HEK293 (cell line): ENCODE data around the gene BTF3.
A peak's percentile ranks its signal among the peaks of the same experiment; 100 is the strongest.

Experiments
- CTCF ChIA-PET: fragments of 350-600 bp; formaldehyde crosslinking; extraction: SDS; loops from one replicate; lab custom pipeline; 2021; ENCODE audit warnings: antibody characterized with exemption; lab: Yijun Ruan, JAX
- POLR2A ChIA-PET: fragments of 300-600 bp; formaldehyde crosslinking; extraction: SDS; loops from one replicate; lab custom pipeline; 2020; ENCODE audit warnings: antibody characterized with exemption, inconsistent platforms; lab: Yijun Ruan, JAX
- H3K27ac ChIP-seq: fragments of 200-500 bp; sonication (Bioruptor generic); 2 replicates; pipeline ENCODE4 v1.5.1; 2014; ENCODE audit warnings: low read depth, low read length, control low read depth, inconsistent platforms; ENCODE audit errors: extremely low read depth
- H3K36me3 ChIP-seq, 2 experiments: fragments of 200-500 bp in 1 of 2; sonication (Bioruptor generic) in 1 of 2; 1 replicate in 1 of 2; 2 replicates in 1 of 2; pipeline ENCODE4 v1.5.1; 2014 to 2017; ENCODE audit warnings: inconsistent platforms in 2 of 2, low read length in 2 of 2; ENCODE audit not compliant: control insufficient read depth in 2 of 2, insufficient read depth in 1 of 2
- H3K4me1 ChIP-seq: fragments of 200-500 bp; sonication (Bioruptor generic); 2 replicates; pipeline ENCODE4 v1.5.1; 2014; ENCODE audit warnings: mild to moderate bottlenecking, low read length, inconsistent platforms; ENCODE audit not compliant: control insufficient read depth, insufficient read depth
- H3K4me3 ChIP-seq: 2 replicates; pipeline ENCODE4 v1.5.1; 2011; ENCODE audit warnings: low read depth, mild to moderate bottlenecking, control low read depth, low read length, moderate library complexity
- H3K9me3 ChIP-seq: fragments of 200-500 bp; sonication (Bioruptor generic); 2 replicates; pipeline ENCODE4 v1.5.1; 2014; ENCODE audit warnings: low read depth, low read length, inconsistent platforms; ENCODE audit not compliant: control insufficient read depth, insufficient read depth
- IKZF3 ChIP-seq: fragments of 450-650 bp; IDR thresholded peaks from 2 replicates; pipeline ENCODE4 v1.5.0; 2018; ENCODE audit warnings: missing biosample characterization, mild to moderate bottlenecking, missing genetic modification characterization, moderate library complexity
- ZNF114 ChIP-seq: fragments of 450-650 bp; formaldehyde crosslinking; IDR thresholded peaks from 2 replicates; pipeline ENCODE4 v1.5.0; 2017; ENCODE audit warnings: missing biosample characterization, missing genetic modification characterization
- ZNF174 ChIP-seq: fragments of 450-650 bp; formaldehyde crosslinking; IDR thresholded peaks from 2 replicates; pipeline ENCODE4 v1.5.0; 2017; ENCODE audit warnings: missing biosample characterization, mild to moderate bottlenecking, missing genetic modification characterization
- ZNF37A ChIP-seq: fragments of 450-650 bp; IDR thresholded peaks from 2 replicates; pipeline ENCODE4 v1.5.1; 2018; ENCODE audit warnings: missing biosample characterization, missing genetic modification characterization
- ZNF416 ChIP-seq: fragments of 450-650 bp; formaldehyde crosslinking; IDR thresholded peaks from 2 replicates; pipeline ENCODE4 v1.5.1; 2016; ENCODE audit warnings: missing biosample characterization, missing genetic modification characterization
- ZNF433 ChIP-seq: fragments of 450-650 bp; formaldehyde crosslinking; IDR thresholded peaks from 2 replicates; pipeline ENCODE4 v1.5.1; 2016; ENCODE audit warnings: missing biosample characterization, missing genetic modification characterization, low read depth
- ZNF521 ChIP-seq: fragments of 450-650 bp; formaldehyde crosslinking; IDR thresholded peaks from 2 replicates; pipeline ENCODE4 v1.5.1; 2017; ENCODE audit warnings: missing biosample characterization, mild to moderate bottlenecking, missing genetic modification characterization
- ZNF544 ChIP-seq: fragments of 450-650 bp; formaldehyde crosslinking; IDR thresholded peaks from 2 replicates; pipeline ENCODE4 v1.5.0; 2017; ENCODE audit warnings: missing biosample characterization, missing genetic modification characterization
- ZNF626 ChIP-seq: fragments of 450-650 bp; sonication (Bioruptor Pico); formaldehyde crosslinking; IDR thresholded peaks from 2 replicates; pipeline ENCODE4 v1.5.1; 2018; ENCODE audit warnings: missing biosample characterization, missing genetic modification characterization, inconsistent platforms
- ZNF658 ChIP-seq: fragments of 450-650 bp; formaldehyde crosslinking; IDR thresholded peaks from 2 replicates; pipeline ENCODE4; 2016; ENCODE audit warnings: missing biosample characterization, missing genetic modification characterization
- TF ChIP-seq, protein P1 (sequence below): fragments of 450-650 bp; formaldehyde crosslinking; conservative IDR thresholded peaks from 2 replicates; pipeline ENCODE4 v1.5.1; 2016; ENCODE audit warnings: low read depth, missing biosample characterization, missing genetic modification characterization
- TF ChIP-seq, protein P2 (sequence below): IDR thresholded peaks from 2 replicates; pipeline ENCODE4 v1.6.1; 2011; ENCODE audit warnings: mild to moderate bottlenecking, low read depth, low read length, borderline replicate concordance
- TF ChIP-seq, protein P3 (sequence below): fragments of 450-650 bp; formaldehyde crosslinking; IDR thresholded peaks from 2 replicates; pipeline ENCODE4 v1.5.1; 2016; ENCODE audit warnings: missing biosample characterization, missing genetic modification characterization, low read depth
- TF ChIP-seq, protein P4 (sequence below): fragments of 450-650 bp; formaldehyde crosslinking; IDR thresholded peaks from 2 replicates; pipeline ENCODE4 v1.5.1; 2016; ENCODE audit warnings: missing biosample characterization, missing genetic modification characterization
- TF ChIP-seq, protein P5 (sequence below): fragments of 450-650 bp; formaldehyde crosslinking; IDR thresholded peaks from 2 replicates; pipeline ENCODE4 v1.5.1; 2017; ENCODE audit warnings: missing biosample characterization, missing genetic modification characterization
- TF ChIP-seq, protein P6 (sequence below): fragments of 450-650 bp; formaldehyde crosslinking; IDR thresholded peaks from 2 replicates; pipeline ENCODE4 v1.5.1; 2016; ENCODE audit warnings: missing biosample characterization, missing genetic modification characterization, borderline replicate concordance
- TF ChIP-seq, protein P7 (sequence below): fragments of 450-650 bp; formaldehyde crosslinking; IDR thresholded peaks from 2 replicates; pipeline ENCODE4 v1.5.1; 2016; ENCODE audit warnings: missing biosample characterization, missing genetic modification characterization
- TF ChIP-seq, protein P8 (sequence below): sonication (generic); formaldehyde crosslinking; IDR thresholded peaks from 2 replicates; pipeline ENCODE4 v1.8.1; 2022; ENCODE audit warnings: mild to moderate bottlenecking, moderate library complexity, missing genetic modification reagents

The BTF3 gene

DNA sequence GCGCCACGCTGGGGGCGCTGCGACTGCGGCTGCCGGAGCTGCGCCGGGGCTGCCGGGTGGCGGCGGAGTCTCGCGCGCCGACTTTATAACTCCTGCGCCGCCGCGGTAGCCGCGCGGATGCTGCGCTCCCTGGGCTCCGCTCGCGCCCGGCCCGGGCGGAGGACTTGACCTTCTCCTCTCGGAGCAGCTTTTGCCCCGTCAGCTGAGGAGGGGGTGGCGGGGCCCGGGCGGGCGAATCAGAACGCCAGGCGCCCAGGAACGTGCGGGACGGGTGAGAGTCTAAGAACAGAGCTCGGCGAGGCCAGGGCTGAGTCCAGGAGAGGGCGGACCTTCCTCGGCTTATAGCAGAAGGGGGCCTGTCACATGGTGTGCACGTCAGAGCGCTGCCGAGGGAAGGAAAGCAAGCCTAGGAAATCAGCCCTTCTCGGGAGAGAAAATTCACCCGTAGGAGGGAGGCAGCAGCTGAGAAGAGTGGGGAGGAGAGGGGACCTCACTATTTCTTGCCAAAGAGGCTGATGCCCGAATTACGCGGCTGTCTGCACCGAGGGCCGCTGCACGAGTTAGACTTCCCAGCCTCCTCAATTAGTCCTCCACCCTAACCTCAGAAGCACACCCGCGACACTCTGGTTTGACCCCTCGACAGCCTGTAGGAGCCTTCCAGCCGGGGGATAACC lies 49.6 kb upstream of the BTF3 start, which contains the start of gene FOXD1:
Gene FOXD1 (minus strand): TSS at position 315 of the 674 bp plus-strand sequence. CDS start 415 bp downstream, outside the sequence.
- Histone ChIP-seq H3K4me1 (peaks cover 7% of the 10 kb centered on the region), H3K9me3 (no peaks in the 10 kb centered on the region), H3K4me3 (peak within 1 kb of the TSS; percentile 78), H3K27ac (peak within 1 kb of the TSS; percentile 98), H3K36me3 (peaks cover 0 to 11% of the 10 kb centered on the region in 2 experiments; a peak in 1 of 3 replicates)
- ChIA-PET POLR2A (interaction anchor here (0.6 to 1.8 kb wide), 37 partner anchors 9 to 531 kb away, joined by 3 to 50 read pairs (median 3); partner anchors contain the start of genes ANKRA2, BTF3, FCHO2 and UTP15), CTCF (interaction anchor here (0.9 to 5.1 kb wide), 5 partner anchors 48 to 365 kb away, joined by 3 to 56 read pairs (median 3); no protein-coding TSS in a partner anchor)
- TF ChIP-seq ZNF521 (tag by site-specific recombination), result no peak
- TF ChIP-seq ZNF544 (tag by site-specific recombination), result no peak
- TF ChIP-seq IKZF3 (tag by site-specific recombination), result peak; percentile 90
- TF ChIP-seq, protein P1, sequence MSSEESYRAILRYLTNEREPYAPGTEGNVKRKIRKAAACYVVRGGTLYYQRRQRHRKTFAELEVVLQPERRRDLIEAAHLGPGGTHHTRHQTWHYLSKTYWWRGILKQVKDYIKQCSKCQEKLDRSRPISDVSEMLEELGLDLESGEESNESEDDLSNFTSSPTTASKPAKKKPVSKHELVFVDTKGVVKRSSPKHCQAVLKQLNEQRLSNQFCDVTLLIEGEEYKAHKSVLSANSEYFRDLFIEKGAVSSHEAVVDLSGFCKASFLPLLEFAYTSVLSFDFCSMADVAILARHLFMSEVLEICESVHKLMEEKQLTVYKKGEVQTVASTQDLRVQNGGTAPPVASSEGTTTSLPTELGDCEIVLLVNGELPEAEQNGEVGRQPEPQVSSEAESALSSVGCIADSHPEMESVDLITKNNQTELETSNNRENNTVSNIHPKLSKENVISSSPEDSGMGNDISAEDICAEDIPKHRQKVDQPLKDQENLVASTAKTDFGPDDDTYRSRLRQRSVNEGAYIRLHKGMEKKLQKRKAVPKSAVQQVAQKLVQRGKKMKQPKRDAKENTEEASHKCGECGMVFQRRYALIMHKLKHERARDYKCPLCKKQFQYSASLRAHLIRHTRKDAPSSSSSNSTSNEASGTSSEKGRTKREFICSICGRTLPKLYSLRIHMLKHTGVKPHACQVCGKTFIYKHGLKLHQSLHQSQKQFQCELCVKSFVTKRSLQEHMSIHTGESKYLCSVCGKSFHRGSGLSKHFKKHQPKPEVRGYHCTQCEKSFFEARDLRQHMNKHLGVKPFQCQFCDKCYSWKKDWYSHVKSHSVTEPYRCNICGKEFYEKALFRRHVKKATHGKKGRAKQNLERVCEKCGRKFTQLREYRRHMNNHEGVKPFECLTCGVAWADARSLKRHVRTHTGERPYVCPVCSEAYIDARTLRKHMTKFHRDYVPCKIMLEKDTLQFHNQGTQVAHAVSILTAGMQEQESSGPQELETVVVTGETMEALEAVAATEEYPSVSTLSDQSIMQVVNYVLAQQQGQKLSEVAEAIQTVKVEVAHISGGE, result 0 out of 2 replicates have a peak, but pooled peaks have one; percentile 10
- TF ChIP-seq ZNF114 (tag by site-specific recombination), result no peak
- TF ChIP-seq, protein P2, sequence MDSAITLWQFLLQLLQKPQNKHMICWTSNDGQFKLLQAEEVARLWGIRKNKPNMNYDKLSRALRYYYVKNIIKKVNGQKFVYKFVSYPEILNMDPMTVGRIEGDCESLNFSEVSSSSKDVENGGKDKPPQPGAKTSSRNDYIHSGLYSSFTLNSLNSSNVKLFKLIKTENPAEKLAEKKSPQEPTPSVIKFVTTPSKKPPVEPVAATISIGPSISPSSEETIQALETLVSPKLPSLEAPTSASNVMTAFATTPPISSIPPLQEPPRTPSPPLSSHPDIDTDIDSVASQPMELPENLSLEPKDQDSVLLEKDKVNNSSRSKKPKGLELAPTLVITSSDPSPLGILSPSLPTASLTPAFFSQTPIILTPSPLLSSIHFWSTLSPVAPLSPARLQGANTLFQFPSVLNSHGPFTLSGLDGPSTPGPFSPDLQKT, result no peak
- no peak for TF ChIP-seq ZNF658 (tag by site-specific recombination)
- TF ChIP-seq, protein P3, sequence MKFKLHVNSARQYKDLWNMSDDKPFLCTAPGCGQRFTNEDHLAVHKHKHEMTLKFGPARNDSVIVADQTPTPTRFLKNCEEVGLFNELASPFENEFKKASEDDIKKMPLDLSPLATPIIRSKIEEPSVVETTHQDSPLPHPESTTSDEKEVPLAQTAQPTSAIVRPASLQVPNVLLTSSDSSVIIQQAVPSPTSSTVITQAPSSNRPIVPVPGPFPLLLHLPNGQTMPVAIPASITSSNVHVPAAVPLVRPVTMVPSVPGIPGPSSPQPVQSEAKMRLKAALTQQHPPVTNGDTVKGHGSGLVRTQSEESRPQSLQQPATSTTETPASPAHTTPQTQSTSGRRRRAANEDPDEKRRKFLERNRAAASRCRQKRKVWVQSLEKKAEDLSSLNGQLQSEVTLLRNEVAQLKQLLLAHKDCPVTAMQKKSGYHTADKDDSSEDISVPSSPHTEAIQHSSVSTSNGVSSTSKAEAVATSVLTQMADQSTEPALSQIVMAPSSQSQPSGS, result no peak
- TF ChIP-seq, protein P4, sequence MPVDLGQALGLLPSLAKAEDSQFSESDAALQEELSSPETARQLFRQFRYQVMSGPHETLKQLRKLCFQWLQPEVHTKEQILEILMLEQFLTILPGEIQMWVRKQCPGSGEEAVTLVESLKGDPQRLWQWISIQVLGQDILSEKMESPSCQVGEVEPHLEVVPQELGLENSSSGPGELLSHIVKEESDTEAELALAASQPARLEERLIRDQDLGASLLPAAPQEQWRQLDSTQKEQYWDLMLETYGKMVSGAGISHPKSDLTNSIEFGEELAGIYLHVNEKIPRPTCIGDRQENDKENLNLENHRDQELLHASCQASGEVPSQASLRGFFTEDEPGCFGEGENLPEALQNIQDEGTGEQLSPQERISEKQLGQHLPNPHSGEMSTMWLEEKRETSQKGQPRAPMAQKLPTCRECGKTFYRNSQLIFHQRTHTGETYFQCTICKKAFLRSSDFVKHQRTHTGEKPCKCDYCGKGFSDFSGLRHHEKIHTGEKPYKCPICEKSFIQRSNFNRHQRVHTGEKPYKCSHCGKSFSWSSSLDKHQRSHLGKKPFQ, result no peak
- no peak for TF ChIP-seq ZNF416
- TF ChIP-seq, protein P5, sequence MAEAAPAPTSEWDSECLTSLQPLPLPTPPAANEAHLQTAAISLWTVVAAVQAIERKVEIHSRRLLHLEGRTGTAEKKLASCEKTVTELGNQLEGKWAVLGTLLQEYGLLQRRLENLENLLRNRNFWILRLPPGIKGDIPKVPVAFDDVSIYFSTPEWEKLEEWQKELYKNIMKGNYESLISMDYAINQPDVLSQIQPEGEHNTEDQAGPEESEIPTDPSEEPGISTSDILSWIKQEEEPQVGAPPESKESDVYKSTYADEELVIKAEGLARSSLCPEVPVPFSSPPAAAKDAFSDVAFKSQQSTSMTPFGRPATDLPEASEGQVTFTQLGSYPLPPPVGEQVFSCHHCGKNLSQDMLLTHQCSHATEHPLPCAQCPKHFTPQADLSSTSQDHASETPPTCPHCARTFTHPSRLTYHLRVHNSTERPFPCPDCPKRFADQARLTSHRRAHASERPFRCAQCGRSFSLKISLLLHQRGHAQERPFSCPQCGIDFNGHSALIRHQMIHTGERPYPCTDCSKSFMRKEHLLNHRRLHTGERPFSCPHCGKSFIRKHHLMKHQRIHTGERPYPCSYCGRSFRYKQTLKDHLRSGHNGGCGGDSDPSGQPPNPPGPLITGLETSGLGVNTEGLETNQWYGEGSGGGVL (tag by site-specific recombination), result peak; percentile 41
- TF ChIP-seq ZNF433, result no peak
- TF ChIP-seq, protein P6, sequence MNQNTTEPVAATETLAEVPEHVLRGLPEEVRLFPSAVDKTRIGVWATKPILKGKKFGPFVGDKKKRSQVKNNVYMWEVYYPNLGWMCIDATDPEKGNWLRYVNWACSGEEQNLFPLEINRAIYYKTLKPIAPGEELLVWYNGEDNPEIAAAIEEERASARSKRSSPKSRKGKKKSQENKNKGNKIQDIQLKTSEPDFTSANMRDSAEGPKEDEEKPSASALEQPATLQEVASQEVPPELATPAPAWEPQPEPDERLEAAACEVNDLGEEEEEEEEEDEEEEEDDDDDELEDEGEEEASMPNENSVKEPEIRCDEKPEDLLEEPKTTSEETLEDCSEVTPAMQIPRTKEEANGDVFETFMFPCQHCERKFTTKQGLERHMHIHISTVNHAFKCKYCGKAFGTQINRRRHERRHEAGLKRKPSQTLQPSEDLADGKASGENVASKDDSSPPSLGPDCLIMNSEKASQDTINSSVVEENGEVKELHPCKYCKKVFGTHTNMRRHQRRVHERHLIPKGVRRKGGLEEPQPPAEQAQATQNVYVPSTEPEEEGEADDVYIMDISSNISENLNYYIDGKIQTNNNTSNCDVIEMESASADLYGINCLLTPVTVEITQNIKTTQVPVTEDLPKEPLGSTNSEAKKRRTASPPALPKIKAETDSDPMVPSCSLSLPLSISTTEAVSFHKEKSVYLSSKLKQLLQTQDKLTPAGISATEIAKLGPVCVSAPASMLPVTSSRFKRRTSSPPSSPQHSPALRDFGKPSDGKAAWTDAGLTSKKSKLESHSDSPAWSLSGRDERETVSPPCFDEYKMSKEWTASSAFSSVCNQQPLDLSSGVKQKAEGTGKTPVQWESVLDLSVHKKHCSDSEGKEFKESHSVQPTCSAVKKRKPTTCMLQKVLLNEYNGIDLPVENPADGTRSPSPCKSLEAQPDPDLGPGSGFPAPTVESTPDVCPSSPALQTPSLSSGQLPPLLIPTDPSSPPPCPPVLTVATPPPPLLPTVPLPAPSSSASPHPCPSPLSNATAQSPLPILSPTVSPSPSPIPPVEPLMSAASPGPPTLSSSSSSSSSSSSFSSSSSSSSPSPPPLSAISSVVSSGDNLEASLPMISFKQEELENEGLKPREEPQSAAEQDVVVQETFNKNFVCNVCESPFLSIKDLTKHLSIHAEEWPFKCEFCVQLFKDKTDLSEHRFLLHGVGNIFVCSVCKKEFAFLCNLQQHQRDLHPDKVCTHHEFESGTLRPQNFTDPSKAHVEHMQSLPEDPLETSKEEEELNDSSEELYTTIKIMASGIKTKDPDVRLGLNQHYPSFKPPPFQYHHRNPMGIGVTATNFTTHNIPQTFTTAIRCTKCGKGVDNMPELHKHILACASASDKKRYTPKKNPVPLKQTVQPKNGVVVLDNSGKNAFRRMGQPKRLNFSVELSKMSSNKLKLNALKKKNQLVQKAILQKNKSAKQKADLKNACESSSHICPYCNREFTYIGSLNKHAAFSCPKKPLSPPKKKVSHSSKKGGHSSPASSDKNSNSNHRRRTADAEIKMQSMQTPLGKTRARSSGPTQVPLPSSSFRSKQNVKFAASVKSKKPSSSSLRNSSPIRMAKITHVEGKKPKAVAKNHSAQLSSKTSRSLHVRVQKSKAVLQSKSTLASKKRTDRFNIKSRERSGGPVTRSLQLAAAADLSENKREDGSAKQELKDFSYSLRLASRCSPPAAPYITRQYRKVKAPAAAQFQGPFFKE, result no peak
- TF ChIP-seq ZNF37A (tag by site-specific recombination), result no peak
- TF ChIP-seq, protein P7, sequence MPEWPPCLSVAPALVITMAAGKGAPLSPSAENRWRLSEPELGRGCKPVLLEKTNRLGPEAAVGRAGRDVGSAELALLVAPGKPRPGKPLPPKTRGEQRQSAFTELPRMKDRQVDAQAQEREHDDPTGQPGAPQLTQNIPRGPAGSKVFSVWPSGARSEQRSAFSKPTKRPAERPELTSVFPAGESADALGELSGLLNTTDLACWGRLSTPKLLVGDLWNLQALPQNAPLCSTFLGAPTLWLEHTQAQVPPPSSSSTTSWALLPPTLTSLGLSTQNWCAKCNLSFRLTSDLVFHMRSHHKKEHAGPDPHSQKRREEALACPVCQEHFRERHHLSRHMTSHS, result no peak
- TF ChIP-seq ZNF174 (tag by site-specific recombination), result no peak
- no peak for TF ChIP-seq ZNF626 (tag by site-specific recombination)
- TF ChIP-seq, protein P8, sequence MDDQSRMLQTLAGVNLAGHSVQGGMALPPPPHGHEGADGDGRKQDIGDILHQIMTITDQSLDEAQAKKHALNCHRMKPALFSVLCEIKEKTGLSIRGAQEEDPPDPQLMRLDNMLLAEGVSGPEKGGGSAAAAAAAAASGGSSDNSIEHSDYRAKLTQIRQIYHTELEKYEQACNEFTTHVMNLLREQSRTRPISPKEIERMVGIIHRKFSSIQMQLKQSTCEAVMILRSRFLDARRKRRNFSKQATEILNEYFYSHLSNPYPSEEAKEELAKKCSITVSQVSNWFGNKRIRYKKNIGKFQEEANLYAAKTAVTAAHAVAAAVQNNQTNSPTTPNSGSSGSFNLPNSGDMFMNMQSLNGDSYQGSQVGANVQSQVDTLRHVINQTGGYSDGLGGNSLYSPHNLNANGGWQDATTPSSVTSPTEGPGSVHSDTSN (CRISPR knock-in tag), result 0 out of 2 replicates have a peak, but pooled peaks have one; percentile 43
